ENCODE measurements around the gene SEC61A2.
"Not testable (repeated sequence)": the region's sequence is repeated elsewhere in the genome, so short reads cannot be mapped to it uniquely, and the experiment has no call there.

Gene SEC61A2

DNA sequence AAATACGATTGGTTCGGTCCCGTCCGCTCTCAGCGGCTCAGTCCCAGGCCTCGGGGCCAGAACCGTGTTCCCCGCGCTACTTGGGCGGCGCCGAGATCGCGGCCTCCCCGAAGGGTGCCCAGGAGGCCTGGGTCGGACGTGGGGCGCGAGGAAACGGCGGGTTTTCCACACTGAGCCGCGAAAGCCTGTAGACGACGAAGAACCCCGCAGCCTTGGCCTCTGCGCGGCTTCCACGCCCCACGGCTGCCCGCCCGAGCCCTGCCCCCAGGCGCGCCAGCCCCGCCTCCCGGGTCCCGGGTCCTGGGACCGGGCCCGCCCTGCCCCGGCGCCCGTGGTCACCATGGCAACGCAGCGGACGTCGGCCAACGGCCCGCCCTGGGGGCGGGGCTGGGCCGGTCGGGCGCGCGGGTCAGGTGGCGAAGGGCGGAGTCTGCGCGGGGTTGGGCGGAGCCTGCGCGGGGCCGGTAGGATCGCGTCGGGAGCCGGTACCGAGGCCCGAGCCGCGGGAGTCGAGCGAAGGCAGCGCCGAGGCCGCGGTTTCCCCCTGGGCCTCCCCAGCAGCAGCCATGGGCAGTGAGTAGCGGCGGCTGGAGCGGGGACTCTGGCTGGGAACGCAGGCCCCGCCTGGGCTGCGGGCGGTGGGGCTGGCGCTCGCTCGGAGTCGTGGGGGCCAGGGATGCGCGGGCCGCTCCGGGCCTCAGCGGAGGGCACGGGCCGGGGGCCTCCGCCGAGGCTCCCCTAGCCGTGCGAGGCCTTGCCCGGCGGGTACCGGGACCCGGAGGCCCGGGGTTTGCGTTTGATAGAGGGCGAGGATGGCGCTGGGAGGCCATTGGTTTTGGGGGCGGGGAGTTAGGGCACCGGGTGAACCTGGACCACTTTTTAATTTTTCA is at the start of gene SEC61A2:
Gene SEC61A2 (plus strand): TSS at position 456 of the 890 bp plus-strand sequence. CDS start 111 bp downstream, at position 567.
- ChIA-PET CTCF (interaction anchor here (0.8 to 2.0 kb wide), 4 partner anchors 10 to 95 kb away, joined by 3 to 12 read pairs (median 4); no protein-coding TSS in a partner anchor), POLR2A (interaction anchor here (1.0 kb wide), 1 partner anchor 8 kb away, joined by 3 read pairs; no protein-coding TSS in a partner anchor)
- TF ChIP-seq, protein P1, sequence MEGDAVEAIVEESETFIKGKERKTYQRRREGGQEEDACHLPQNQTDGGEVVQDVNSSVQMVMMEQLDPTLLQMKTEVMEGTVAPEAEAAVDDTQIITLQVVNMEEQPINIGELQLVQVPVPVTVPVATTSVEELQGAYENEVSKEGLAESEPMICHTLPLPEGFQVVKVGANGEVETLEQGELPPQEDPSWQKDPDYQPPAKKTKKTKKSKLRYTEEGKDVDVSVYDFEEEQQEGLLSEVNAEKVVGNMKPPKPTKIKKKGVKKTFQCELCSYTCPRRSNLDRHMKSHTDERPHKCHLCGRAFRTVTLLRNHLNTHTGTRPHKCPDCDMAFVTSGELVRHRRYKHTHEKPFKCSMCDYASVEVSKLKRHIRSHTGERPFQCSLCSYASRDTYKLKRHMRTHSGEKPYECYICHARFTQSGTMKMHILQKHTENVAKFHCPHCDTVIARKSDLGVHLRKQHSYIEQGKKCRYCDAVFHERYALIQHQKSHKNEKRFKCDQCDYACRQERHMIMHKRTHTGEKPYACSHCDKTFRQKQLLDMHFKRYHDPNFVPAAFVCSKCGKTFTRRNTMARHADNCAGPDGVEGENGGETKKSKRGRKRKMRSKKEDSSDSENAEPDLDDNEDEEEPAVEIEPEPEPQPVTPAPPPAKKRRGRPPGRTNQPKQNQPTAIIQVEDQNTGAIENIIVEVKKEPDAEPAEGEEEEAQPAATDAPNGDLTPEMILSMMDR (IDR thresholded peaks at IDR 0.05; ENCODE audit: control extremely low read depth, extremely low read depth, low read depth, missing control alignments), result no peak
- DNase-seq (ENCODE audit: extremely low spot score), result peak; percentile 100

DNA sequence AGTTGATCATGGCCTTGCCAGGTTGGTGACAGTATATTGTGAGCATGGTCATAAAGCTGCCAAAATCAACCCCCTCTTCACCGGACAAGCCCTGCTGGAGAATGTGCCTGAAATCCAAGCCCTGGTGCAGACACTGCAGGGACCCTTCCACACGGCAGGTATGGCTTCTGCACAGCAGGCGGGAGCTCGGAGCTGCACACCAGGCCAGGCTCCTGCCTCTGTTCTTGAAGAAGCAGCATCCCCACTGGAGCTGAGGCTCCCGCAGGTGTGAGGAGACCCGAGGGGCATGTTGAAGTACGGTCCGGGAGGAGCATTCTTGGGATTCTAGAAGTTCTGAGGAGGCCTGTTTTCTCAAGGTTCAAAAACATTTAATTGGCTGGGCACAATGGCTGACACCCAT is 48.0 kb upstream of the SEC61A2 start:
- TF ChIP-seq, protein P1 (IDR thresholded peaks at IDR 0.05; ENCODE audit: control extremely low read depth, extremely low read depth, low read depth, missing control alignments), result no peak
- CTCF ChIA-PET, result no interaction called here
- no peak for DNase-seq (ENCODE audit: extremely low spot score)
- POLR2A ChIA-PET, result no interaction called here

- TF ChIP-seq, protein P1 (IDR thresholded peaks at IDR 0.05; ENCODE audit: control extremely low read depth, extremely low read depth, low read depth, missing control alignments), result no peak
- ChIA-PET POLR2A (no interaction called here), CTCF (interaction anchor here (1.2 kb wide), 1 partner anchor 96 kb away, joined by 3 read pairs; no protein-coding TSS in a partner anchor)
- DNase-seq (ENCODE audit: extremely low spot score), result no peak
Measured at GRCh38 chr10:12081879-12082557, 47.5 kb upstream of the SEC61A2 start.

GRCh38 chr10:12088919-12089318 is 40.6 kb upstream of the SEC61A2 start:
- TF ChIP-seq, protein P1 (IDR thresholded peaks at IDR 0.05; ENCODE audit: control extremely low read depth, extremely low read depth, low read depth, missing control alignments), result no peak
- no peak for DNase-seq (ENCODE audit: extremely low spot score)
- ChIA-PET CTCF (interaction anchor here (2.1 kb wide), 1 partner anchor 10 kb away, joined by 7 read pairs; no protein-coding TSS in a partner anchor), POLR2A (interaction anchor here (0.6 kb wide), 1 partner anchor 14 kb away, joined by 3 read pairs; no protein-coding TSS in a partner anchor)

DNA sequence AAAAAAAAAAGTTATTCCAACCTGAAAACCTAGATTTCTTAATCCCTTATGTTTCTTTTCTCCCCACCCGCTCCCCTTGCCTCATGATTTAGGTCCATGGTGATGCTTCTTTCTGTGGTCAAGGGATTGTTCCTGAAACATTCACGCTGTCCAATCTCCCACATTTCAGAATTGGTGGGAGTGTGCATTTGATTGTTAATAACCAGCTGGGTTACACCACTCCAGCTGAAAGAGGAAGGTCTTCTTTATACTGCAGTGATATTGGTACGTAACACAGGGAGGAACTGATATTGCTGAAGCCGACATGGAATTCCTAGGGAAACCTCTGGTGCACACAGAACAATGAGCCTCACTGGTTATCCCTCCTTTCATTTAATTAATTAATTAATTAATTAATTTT is 38.1 kb upstream of the SEC61A2 start:
- CTCF ChIA-PET, result no interaction called here
- POLR2A ChIA-PET, result no interaction called here
- TF ChIP-seq, protein P1 (IDR thresholded peaks at IDR 0.05; ENCODE audit: control extremely low read depth, extremely low read depth, low read depth, missing control alignments), result no peak
- no peak for DNase-seq (ENCODE audit: extremely low spot score)

- DNase-seq (ENCODE audit: extremely low spot score); POLR2A ChIA-PET; CTCF ChIA-PET: not testable (repeated sequence)
Measured at GRCh38 chr10:12097361-12097760, 32.1 kb upstream of the SEC61A2 start.

Measured in GM10248 (cell line).